Stimulated activated naive CD8-positive, alpha-beta T cell treated with anti-CD3 and anti-CD28 coated beads, Interleukin-15, amount 100 ng/mL, for 72 hours (primary cell): ENCODE results near the gene ADRB1.
A peak's percentile ranks its signal among the peaks of the same experiment; 100 is the strongest.

Source experiments
- ATAC-seq: fragments of 150-1000 bp; cut with Tn5 transposase; 2 replicates; pipeline ENCODE4 v1.10.0; 2021; ENCODE audit warnings: mild to moderate bottlenecking, moderate library complexity
- DNase-seq, 2 donors: peaks; one replicate each; pipeline ENCODE4 v3.0.0; 2021 to 2022
- H3K27ac Mint-ChIP-seq, 2 donors: one replicate each; pipeline ENCODE4 v1.8.0; 2022; ENCODE audit warnings: mild to moderate bottlenecking in 2 of 2, mixed read lengths in 2 of 2, moderate library complexity in 2 of 2
- H3K27me3 Mint-ChIP-seq: one replicate; pipeline ENCODE4 v1.8.0; 2022; ENCODE audit warnings: mixed read lengths
- H3K4me1 Mint-ChIP-seq: one replicate; pipeline ENCODE4 v1.8.0; 2022; ENCODE audit warnings: mild to moderate bottlenecking, mixed read lengths
- H3K4me3 Mint-ChIP-seq, 2 donors: one replicate each; pipeline ENCODE4 v1.8.0; 2022; ENCODE audit warnings: mild to moderate bottlenecking in 2 of 2, mixed read lengths in 2 of 2, moderate library complexity in 1 of 2
- H3K9me3 Mint-ChIP-seq, 2 donors: one replicate each; pipeline ENCODE4 v1.8.0; 2022; ENCODE audit warnings: mixed read lengths in 2 of 2

The ADRB1 gene

DNA sequence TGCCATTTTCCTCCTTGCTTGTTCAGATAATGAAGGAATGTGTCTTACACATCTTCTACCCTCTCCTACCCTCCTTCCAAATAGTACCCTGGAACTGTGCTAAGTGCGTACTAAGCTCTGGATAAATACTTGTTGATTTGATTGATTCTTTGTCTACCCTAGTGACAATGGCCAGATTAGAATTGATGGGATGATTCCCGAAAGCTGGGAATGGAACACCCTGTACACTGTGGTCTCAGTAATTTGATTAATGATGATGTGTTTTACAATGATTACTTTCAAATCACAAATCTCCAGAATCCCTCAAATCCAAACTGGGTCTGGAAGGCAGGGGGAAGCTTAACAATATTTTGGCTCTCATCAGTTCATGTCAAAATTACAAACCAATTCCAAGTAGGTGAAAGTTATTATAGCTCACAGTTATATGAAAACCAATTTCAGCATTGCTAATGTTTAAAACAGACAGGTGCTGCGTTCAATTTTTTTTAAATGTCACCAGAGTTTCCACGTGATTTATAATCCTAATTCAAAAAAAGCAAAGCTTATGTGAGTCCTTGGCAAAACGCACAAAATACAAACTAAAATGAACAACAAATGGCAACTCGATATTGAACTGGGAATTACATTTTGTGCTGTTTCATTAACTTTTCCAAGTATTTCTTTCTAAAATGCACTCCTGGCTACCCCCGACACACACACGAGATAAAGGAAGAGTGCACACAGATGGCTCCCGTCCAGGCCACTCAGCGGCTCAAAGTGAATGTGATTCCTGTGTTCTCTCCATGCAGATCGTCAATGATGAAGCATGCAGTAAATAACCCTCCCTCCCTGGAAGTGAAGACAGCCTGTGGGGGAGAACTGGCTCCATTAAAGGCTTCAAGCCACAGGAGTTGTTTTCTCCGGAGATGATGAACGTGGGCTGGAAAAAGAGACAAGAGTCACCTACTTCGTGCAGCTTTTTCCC, 21.7 kb upstream of the ADRB1 start:
- no peak for DNase-seq

DNA sequence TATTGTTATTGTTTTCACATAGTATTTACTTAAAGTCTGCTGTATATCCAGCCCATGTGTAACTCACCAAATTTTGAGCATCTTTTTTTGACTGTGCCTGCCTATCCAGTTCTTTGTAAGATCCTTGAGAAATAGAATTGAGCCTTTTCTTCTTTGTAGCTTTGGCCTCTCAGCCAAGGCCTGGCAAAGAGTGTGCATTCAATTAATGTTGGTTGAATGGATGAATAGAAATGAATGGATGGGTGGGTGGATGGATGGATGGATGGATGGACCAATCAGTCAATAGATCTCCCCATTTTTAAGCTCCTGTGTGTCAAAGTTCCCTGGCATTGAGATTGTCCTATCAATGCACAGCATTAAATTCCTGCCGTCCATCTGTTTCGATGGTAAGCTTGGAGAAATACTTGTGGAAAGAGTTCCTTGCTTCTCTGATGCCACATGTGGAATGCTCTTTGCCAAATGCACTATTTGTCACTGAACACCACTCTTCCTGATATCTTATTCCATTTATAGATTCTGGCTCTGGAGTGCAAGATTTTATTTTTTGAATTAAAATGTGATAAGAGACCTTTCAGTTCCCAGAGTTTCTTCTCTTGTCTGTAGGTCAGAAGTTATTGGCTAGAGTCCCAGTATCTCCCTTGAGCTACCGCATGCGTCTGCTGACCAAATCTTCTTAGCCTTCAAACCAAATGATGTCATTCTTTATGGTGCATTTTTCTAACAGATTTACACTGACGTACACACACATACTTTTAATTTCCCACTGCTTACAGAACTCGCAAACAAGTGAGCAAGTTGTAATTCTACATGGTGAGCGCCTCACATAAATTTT, 20.7 kb upstream of the ADRB1 start:
- H3K4me3 Mint-ChIP-seq, result no peak overlapping the region
- H3K9me3 Mint-ChIP-seq, result no peaks in the 10 kb centered on the region
- H3K4me1 Mint-ChIP-seq, result peaks cover 32% of the 10 kb centered on the region
- no peak for DNase-seq
- no peak overlapping the region for H3K27ac Mint-ChIP-seq
- ATAC-seq, result no peak
- H3K27me3 Mint-ChIP-seq, result peaks cover 76% of the 10 kb centered on the region

More for the DNA sequence above, 21.7 kb upstream of the ADRB1 start:
- Mint-ChIP-seq H3K27ac (peak overlapping the region; percentile 5 to 52), H3K27me3 (peaks cover 75% of the 10 kb centered on the region), H3K4me3 (no peak overlapping the region), H3K4me1 (peaks cover 32% of the 10 kb centered on the region), H3K9me3 (no peaks in the 10 kb centered on the region)
- ATAC-seq, result no peak

DNA sequence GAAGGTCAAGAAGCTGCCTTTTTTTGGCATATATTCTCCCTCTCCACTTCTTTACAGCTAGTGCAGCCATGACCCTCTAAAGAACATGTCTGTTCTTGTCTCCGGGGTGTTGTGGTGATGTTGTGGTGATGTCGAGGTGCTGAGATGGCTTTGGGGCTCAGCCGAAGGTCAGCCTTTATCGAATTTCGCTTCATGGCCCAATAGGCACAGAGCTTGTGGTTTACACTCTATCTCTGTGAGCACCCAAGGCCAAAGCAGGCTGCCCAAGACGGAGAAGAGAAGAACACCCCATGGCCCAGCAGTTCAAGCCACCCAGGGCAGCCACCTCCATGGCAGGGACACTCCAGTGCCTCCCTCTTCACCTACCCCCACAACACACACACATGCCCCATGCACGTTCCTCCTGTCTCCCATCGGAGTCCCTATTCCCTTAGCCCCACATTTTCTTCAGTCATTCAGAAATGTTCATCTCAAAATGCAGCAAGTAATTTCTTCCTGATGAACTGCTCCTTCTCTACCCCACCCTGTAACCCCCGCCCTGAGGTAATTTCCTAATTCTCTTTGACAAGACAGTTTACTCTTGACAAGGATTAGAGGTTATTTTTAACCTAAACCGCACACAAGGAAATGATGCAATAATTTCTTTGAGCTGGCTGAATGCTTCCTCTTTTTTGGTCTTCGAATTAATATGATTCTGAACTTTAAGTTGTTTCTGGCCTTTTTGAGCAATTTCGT, 18.6 kb upstream of the ADRB1 start:
- ATAC-seq (peak; percentile 82), DNase-seq (peak; percentile 23 to 25)

DNA sequence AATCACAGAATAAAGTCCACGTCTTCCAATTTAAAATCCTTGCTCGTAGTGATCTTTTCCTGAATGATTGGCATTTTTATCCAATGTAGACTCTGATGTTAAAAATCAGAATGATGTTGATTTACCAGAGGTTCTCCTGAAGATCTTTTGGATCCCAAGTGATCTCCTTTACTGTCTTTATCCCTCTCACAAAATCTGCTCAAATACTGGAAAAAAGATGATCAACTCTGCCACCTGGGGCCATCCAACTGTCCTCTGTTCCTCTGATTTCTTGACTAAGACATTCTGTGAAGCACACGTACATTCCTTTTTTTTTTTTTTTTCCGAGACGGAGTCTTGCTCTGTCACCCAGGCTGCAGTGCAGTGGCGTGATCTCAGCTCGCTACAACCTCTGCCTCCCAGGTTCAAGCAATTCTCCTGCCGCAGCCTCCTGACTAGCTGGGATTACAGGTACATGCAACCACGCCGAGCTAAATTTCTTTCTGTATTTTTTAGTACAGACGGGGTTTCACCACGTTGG, 18.0 kb upstream of the ADRB1 start:
- Mint-ChIP-seq H3K27me3 (peaks cover 80% of the 10 kb centered on the region), H3K27ac (peak overlapping the region; percentile 18 to 46), H3K9me3 (no peaks in the 10 kb centered on the region), H3K4me1 (peaks cover 49% of the 10 kb centered on the region), H3K4me3 (peak overlapping the region; percentile 40 to 49)
- DNase-seq (no peak), ATAC-seq (no peak)

More for the DNA sequence above, 18.6 kb upstream of the ADRB1 start:
- Mint-ChIP-seq H3K9me3 (no peaks in the 10 kb centered on the region), H3K27me3 (peaks cover 79% of the 10 kb centered on the region), H3K27ac (peak overlapping the region; percentile 18 to 46), H3K4me1 (peaks cover 46% of the 10 kb centered on the region), H3K4me3 (peak overlapping the region; percentile 40 to 49)

DNA sequence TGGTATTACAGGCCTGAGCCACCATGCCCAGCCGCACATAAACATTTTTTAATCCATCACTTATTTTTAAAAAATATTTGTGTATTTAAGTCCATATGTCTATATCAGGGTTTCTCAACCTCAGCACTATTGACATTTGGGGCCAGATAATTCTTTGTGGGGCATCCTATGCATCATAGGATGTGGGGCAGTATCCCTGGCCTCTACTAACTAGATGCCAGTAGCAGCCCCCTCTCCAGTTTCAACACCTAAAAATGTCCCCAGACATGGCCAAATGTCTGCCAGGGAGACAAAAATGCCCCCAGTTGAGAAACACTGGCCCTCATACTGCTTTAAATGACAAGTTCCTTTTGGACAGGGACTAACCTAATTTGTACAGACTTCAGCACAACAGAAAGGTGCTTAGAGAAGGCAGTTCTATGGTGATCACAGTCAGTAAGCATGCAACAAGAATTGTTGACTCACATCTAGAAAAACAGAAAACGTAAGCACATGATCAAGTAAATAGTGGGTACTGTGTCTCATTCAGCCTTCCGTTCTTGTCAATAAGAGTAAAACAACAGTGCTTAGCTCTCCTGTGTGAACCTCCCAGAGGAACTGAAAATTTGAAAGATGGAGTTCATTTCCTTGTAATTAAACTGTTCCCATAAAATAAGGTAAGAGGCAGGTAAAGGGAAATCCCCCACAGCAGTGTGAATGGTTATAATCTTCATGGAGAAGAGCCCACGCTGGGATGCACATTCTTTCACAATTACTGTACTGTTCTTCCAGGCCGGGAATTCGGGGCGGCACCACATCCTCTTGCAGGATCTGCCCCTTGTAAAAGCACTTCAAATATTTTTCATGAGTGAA, 17.3 kb upstream of the ADRB1 start:
- Mint-ChIP-seq H3K4me1 (peaks cover 49% of the 10 kb centered on the region), H3K9me3 (no peaks in the 10 kb centered on the region), H3K4me3 (peak overlapping the region in 1 of 2 donors; percentile 49), H3K27me3 (peaks cover 82% of the 10 kb centered on the region), H3K27ac (no peak overlapping the region)
- ATAC-seq (no peak), DNase-seq (no peak)

DNA sequence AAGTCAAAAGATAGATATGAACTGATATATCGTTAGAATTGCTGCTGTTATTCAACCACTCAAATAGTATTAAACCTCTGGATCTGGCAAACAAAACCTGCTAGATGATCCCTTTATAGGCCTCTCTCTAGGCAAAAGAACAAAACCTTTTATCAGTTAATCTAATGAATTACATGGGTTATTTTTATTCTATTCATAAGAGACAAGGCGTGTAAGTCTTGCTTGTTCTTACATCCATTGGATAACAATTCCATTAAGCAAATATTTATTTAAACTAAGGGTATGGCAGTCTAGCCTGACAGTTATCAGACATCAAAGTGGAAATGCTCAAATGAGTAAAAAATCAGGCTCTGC, 16.6 kb upstream of the ADRB1 start:
- Mint-ChIP-seq H3K27ac (no peak overlapping the region), H3K4me1 (peaks cover 49% of the 10 kb centered on the region), H3K4me3 (no peak overlapping the region), H3K27me3 (peaks cover 81% of the 10 kb centered on the region), H3K9me3 (no peaks in the 10 kb centered on the region)
- ATAC-seq, result no peak
- no peak for DNase-seq

DNA sequence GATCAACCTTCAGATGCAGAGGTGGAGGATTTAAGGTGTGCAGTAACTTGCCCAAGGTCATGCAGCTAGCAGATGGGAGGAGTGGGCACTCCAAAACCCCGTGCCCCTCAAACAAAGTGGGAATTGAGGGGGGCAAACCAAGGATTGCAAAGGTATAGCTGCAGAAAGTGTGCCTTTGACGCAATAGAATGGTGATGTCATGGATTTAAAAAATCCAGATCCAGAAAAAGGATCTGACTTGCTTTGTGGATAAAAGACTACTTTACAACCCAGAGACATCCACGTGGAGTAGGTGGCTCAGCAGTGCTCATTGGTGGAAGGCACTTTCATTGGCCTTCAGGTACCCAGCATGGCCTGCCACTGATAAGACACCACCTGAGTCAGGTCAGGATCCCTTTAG, 15.7 kb upstream of the ADRB1 start:
- no peaks in the 10 kb centered on the region for H3K9me3 Mint-ChIP-seq

DNA sequence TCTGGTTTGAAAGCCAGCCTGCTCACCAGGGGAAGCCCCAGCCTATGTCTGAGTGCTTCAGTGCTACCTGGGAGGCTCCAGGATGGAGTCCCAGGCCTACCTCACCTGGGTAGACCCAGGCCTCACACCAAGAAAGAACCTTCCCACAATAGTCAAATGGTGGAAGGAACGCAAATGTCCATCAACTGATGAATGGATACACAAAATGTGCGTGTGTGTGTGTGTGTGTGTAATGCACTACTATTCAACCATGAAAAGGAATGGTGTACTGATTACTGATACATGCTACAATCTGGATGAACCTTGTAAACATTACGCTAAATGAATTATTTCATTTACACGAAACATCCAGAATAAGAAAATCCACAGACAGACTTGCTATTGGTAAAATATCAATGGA, 15.2 kb upstream of the ADRB1 start:
- ATAC-seq (no peak), DNase-seq (no peak)
- no peak overlapping the region for H3K4me3 Mint-ChIP-seq
- H3K27me3 Mint-ChIP-seq, result peaks cover 80% of the 10 kb centered on the region
- no peaks in the 10 kb centered on the region for H3K9me3 Mint-ChIP-seq
- no peak overlapping the region for H3K27ac Mint-ChIP-seq
- H3K4me1 Mint-ChIP-seq, result peaks cover 49% of the 10 kb centered on the region

More for the DNA sequence above, 15.7 kb upstream of the ADRB1 start:
- no peak for DNase-seq
- Mint-ChIP-seq H3K27me3 (peaks cover 79% of the 10 kb centered on the region), H3K4me3 (no peak overlapping the region), H3K4me1 (peaks cover 49% of the 10 kb centered on the region), H3K27ac (no peak overlapping the region)
- no peak for ATAC-seq

DNA sequence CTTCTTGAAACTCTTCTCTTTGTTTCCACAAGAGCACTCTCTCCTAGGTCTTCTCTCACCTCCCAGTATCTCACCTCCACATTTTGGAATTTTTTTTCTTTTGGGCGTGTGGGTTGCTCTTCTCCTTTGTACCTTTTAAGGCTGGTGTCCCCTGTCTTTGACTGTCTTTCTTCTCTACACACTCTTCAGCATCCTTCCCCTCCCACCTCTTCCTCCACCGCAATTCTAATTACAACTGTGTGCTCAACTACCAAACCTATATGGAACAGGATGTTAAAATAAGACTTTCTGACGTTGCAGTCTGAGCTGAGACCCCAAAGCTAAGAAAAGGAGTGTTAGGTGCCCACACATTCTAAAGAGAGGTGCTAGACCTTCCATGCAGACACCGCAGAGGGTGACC, 14.0 kb upstream of the ADRB1 start:
- no peak overlapping the region for H3K4me3 Mint-ChIP-seq
- ATAC-seq (peak; percentile 48), DNase-seq (no peak)
- peaks cover 38% of the 10 kb centered on the region for H3K4me1 Mint-ChIP-seq
- peaks cover 75% of the 10 kb centered on the region for H3K27me3 Mint-ChIP-seq
- H3K9me3 Mint-ChIP-seq, result no peaks in the 10 kb centered on the region
- no peak overlapping the region for H3K27ac Mint-ChIP-seq

DNA sequence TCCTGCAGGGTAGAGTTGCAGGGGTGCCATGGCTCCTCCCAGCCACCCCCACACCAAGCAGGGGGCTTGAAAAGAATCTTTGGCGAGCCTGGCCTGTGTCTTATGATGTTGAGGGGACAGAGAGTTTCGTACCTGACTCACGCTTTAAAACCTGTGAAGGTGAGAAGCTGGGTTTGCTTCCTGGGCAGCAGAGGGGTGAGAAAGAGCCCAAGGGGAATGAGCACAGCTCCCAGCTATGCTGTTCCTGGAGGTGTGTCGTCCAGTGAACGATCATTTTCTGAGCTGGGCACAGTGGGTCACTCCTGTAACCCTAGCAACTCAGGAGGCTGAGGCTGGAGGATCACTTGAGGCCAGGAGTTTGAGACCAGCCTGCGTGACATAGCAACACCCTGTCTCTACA, 13.5 kb upstream of the ADRB1 start:
- ATAC-seq (no peak), DNase-seq (no peak)
- H3K4me3 Mint-ChIP-seq, result no peak overlapping the region
- no peaks in the 10 kb centered on the region for H3K9me3 Mint-ChIP-seq
- H3K4me1 Mint-ChIP-seq, result peaks cover 33% of the 10 kb centered on the region
- peaks cover 75% of the 10 kb centered on the region for H3K27me3 Mint-ChIP-seq
- H3K27ac Mint-ChIP-seq, result no peak overlapping the region

DNA sequence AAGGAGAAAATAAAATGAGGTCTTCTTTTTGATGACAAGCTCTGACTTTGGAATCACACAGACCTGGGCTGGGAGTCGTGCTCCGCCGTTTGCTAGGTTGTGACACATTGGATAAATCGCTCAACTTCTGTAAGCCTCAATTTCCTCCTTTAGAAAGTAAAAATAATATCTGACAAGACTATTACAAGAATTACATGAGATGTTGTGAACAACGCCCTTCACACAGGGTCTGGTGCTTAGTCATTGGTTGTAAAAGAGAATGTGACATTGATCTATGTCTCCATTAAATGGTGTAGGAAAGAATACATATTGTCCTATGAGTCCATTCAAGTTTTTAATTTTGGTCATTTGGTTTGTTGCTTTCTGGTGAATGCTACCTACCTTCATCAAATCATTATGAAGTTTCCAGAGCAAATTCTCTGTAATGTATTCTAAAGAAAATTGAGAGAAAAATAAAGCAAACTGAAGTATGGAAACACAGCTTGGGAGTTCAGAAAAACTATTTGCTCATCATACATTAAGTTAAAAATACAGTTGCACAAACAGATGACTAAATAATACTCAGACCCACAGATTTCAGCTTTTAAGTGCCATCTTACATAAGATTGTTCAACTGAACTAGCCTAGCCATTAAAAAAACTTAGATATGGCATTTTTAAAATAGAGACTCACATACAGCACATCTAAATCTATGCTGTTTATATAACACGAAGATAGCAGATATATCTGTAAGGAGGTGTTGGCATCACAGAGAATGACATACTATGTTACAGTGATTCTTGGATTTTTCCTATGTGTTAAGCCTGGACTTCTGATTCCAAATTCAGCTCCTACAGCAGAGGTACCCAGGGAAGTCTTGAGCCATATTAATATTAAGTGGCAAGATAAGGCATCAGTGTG, 12.3 kb upstream of the ADRB1 start:
- DNase-seq (no peak), ATAC-seq (no peak)
- H3K9me3 Mint-ChIP-seq, result no peaks in the 10 kb centered on the region
- H3K4me1 Mint-ChIP-seq, result peaks cover 22% of the 10 kb centered on the region
- H3K27ac Mint-ChIP-seq, result no peak overlapping the region
- H3K4me3 Mint-ChIP-seq, result no peak overlapping the region
- peaks cover 74% of the 10 kb centered on the region for H3K27me3 Mint-ChIP-seq

DNA sequence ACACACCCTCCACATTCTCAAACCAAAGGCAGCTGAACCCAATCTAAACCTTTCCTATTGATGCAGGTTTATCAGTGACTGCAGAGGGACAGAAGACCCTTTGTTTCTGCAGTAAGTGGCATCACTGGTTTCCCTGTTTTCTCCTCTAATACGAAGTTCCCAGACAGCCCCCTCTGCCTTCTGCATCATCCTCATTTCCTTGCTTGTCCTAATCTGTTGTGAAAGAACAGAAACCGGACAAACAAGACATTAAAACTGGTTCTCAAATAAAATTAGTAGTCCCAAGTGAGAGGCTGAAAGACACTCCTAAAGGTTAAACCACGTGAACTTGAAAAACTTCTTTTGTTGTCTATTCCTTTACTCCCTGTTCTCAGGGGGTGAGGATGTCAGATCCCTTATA, 10.1 kb upstream of the ADRB1 start:
- Mint-ChIP-seq H3K4me1 (peaks cover 17% of the 10 kb centered on the region), H3K9me3 (no peaks in the 10 kb centered on the region), H3K4me3 (no peak overlapping the region), H3K27me3 (peaks cover 58% of the 10 kb centered on the region), H3K27ac (no peak overlapping the region)
- ATAC-seq, result no peak
- DNase-seq, result no peak

DNA sequence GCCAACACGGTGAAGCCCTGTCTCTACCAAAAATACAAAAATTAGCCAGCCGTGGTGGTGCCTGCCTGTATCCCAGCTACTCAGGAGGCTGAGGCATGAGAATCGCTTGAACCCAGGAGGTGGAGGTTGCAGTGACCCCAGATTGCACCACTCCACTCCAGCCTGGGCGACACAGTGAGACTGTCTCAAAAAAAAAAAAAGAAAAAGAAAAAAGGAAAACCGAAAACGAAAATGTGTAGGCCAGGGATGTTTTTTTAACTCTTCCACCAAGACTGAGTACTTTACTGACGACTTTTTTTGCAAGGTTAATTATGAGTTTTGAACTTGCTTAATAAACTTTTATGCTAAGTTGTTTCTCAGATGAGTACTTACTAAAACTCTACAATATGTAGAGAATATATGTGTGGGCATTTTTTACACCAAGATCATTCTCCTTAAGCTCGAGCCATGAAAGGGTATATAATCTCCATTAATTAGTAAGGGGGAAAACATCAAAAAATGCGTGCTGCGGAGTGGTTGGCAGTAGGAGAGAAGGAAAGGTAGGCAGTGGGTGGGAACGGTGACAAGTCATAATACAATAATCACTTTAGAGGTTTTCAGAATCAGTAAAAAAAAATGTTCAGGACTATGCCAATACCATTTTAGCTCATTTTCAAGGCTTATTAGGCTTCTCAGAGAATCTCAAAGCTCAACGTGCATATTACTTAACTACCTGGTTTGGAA, 8.6 kb upstream of the ADRB1 start:
- no peak overlapping the region for H3K27ac Mint-ChIP-seq
- H3K9me3 Mint-ChIP-seq, result no peaks in the 10 kb centered on the region
- peaks cover 58% of the 10 kb centered on the region for H3K27me3 Mint-ChIP-seq
- ATAC-seq (no peak), DNase-seq (no peak)
- no peak overlapping the region for H3K4me3 Mint-ChIP-seq
- peaks cover 2% of the 10 kb centered on the region for H3K4me1 Mint-ChIP-seq
